Spleen (tissue), 11 donors: ENCODE data around the gene AOC2. TPM values are rescaled to one million over a fixed set of nuclear protein-coding genes. Genes with fewer than 3 reads are reported as not detected.
"Not testable (repeated sequence)": the region's sequence is repeated elsewhere in the genome, so short reads cannot be mapped to it uniquely, and the experiment has no call there.

Source experiments
- DNase-seq: peaks from one replicate; pipeline ENCODE4 v3.0.0-alpha.2; 2020
- H3K27ac ChIP-seq, 8 donors: fragments of 200-600 bp; sonication (generic) in 7 of 8; 1 replicate in 4 of 8; 2 replicates in 4 of 8; pipeline versions ENCODE4 v1.5.0 to v1.8.0; 2016 to 2021; ENCODE audit warnings: inconsistent platforms in 4 of 8, mild to moderate bottlenecking in 4 of 8, moderate library complexity in 1 of 8
- H3K27me3 ChIP-seq, 7 donors: fragments of 200-600 bp; sonication (generic) in 6 of 7; replicated peaks in 1 of 7; 1 replicate in 4 of 7; 2 replicates in 3 of 7; pipeline versions ENCODE4 v1.5.0 to v1.8.0; 2016 to 2021; ENCODE audit warnings: inconsistent platforms in 3 of 7, mild to moderate bottlenecking in 1 of 7
- H3K36me3 ChIP-seq, 6 donors: fragments of 200-600 bp; sonication (generic) in 5 of 6; 1 replicate in 4 of 6; 2 replicates in 2 of 6; pipeline versions ENCODE4 v1.5.0 to v1.8.0; 2016 to 2021; ENCODE audit warnings: inconsistent platforms in 2 of 6
- H3K4me1 ChIP-seq, 6 donors: fragments of 200-600 bp; sonication (generic) in 5 of 6; 1 replicate in 3 of 6; 2 replicates in 3 of 6; pipeline versions ENCODE4 v1.5.0 to v1.8.0; 2016 to 2021; ENCODE audit warnings: inconsistent platforms in 3 of 6
- H3K4me3 ChIP-seq, 8 donors: fragments of 200-600 bp; sonication (generic) in 7 of 8; 1 replicate in 4 of 8; 2 replicates in 4 of 8; pipeline versions ENCODE4 v1.5.0 to v1.8.0; 2016 to 2021; ENCODE audit warnings: inconsistent platforms in 4 of 8, mild to moderate bottlenecking in 4 of 8, moderate library complexity in 2 of 8
- H3K9me3 ChIP-seq, 8 donors: fragments of 200-600 bp; sonication (generic) in 7 of 8; 1 replicate in 4 of 8; 2 replicates in 4 of 8; pipeline versions ENCODE4 v1.5.0 to v1.8.0; 2016 to 2021; ENCODE audit warnings: inconsistent platforms in 4 of 8
- CTCF ChIP-seq, 11 experiments: fragments of 200-600 bp in 7 of 11; fragments of 450-650 bp in 4 of 11; sonication (generic) in 4 of 11; IDR thresholded peaks in 8 of 11; conservative IDR thresholded peaks in 3 of 11; 1 replicate in 7 of 11; 2 replicates in 4 of 11; pipeline versions ENCODE4 v1.4.0 to v1.8.0; 2016 to 2021; ENCODE audit warnings: antibody characterized with exemption in 11 of 11, inconsistent platforms in 4 of 11, mild to moderate bottlenecking in 1 of 11
- POLR2A ChIP-seq, 3 donors: fragments of 450-650 bp; IDR thresholded peaks; one replicate each; pipeline ENCODE4 v1.5.1; 2017; ENCODE audit warnings: antibody characterized with exemption in 3 of 3, mild to moderate bottlenecking in 1 of 3
- POLR2AphosphoS5 ChIP-seq, 3 donors: sonication (generic); formaldehyde crosslinking; IDR thresholded peaks; one replicate each; pipeline ENCODE4 v1.5.1; 2017; ENCODE audit warnings: antibody characterized with exemption in 3 of 3
- WGBS, 5 donors: extraction: QIAGEN DNeasy Blood & Tissue Kit in 3 of 5; methylation state at CpG; one replicate each; pipeline versions ENCODE4 v1.1.5 to v1.1.7; 2013 to 2018; 5-methylcytosine and 5-hydroxymethylcytosine counted together
- intact Hi-C: fragments of 100-400 bp; cut with DNase I; formaldehyde crosslinking; loops from one replicate; pipeline ENCODE4 v1.15.0; 2023; ENCODE audit warnings: low total_unique reads
- polyA plus RNA-seq, 3 donors: library from polyadenylated mRNA; stranded (reverse); fragments of 200-250 nt; gene quantifications; one replicate each; pipeline ENCODE4 v1.2.1, GENCODE V29; 2013
- total RNA-seq, 7 donors: library from RNA; depleted of rRNA in 3 of 7; stranded (reverse); fragments of >200 nt in 3 of 7; fragmentation: NEBNext Ultra II Directional in 4 of 7; extraction: Animal tissue kit (Norgen Biotek cat#: 25700) in 4 of 7; gene quantifications; one replicate each; pipeline versions ENCODE4 v1.1.0 to v1.2.1, GENCODE V29; 2016 to 2021
- donor health status: healthy with polysubstance abuse.
- donor health status: DM: no; HTN: no; CAD: no; lungs with moderate emphysema.
- donor health status: DM: no; HTN: no; CAD: no.
- donor health status: Bipolar disorder and iron deficiency.
- donor health status: healthy.
- donor health status: DM: no; HTN: no; CAD: no.
- donor health status: DM: yes; HTN: yes; CAD: no.

The AOC2 gene
- total and polyA plus RNA-seq, 10 donors = 0.59 to 3.6 (median 2.6) TPM

- TF ChIP-seq POLR2A (IDR thresholded peaks at IDR 0.05) (no peak), CTCF (IDR thresholded peaks at IDR 0.05 in 8 of 11, conservative IDR thresholded peaks at IDR 0.05 in 3 of 11) (no peak), POLR2AphosphoS5 (IDR thresholded peaks at IDR 0.05) (no peak)
- no peak overlapping the region for H3K4me3 ChIP-seq
- H3K27ac ChIP-seq = no peak overlapping the region
- H3K4me1 ChIP-seq = peaks cover 0 to 66% (median 25%) of the 10 kb centered on the region in 6 donors
- H3K27me3 ChIP-seq = no peaks in the 10 kb centered on the region
- intact Hi-C loops = no loop called here
- no peaks in the 10 kb centered on the region for H3K9me3 ChIP-seq
- H3K36me3 ChIP-seq = peaks cover 0 to 16% (median 13%) of the 10 kb centered on the region in 6 donors
- WGBS, 5 donors = 57 to 78% (median 65%) methylated on average over 7 to 8 of the region's 8 CpGs
- peak; percentile 44 for DNase-seq
Observed at GRCh38 chr17:42849451-42850181, 5.2 kb downstream of the AOC2 start.

- intact Hi-C loops = no loop called here
- Histone ChIP-seq H3K4me1 (peaks cover 0 to 59% (median 23%) of the 10 kb centered on the region in 6 donors), H3K27me3 (no peaks in the 10 kb centered on the region), H3K4me3 (peak within 1 kb of the TSS in 4 of 8 donors; percentile 10 to 62 (median 30)), H3K9me3 (no peaks in the 10 kb centered on the region), H3K27ac (peak within 1 kb of the TSS in 5 of 8 donors; percentile 6 to 55 (median 33)), H3K36me3 (peaks cover 0 to 2% (median 0%) of the 10 kb centered on the region in 6 donors)
- DNase-seq = peak; percentile 53
- TF ChIP-seq CTCF (IDR thresholded peaks at IDR 0.05 in 8 of 11, conservative IDR thresholded peaks at IDR 0.05 in 3 of 11) = no peak
- TF ChIP-seq POLR2A (IDR thresholded peaks at IDR 0.05) = no peak
- TF ChIP-seq POLR2AphosphoS5 (IDR thresholded peaks at IDR 0.05) = peak in 1 of 3 donors; percentile 27
- WGBS, 5 donors = 45 to 80% (median 65%) methylated on average over 9 of the region's 9 CpGs
Observed at GRCh38 chr17:42850954-42851353, 6.6 kb downstream of the AOC2 start, which contains the start of gene AOC3. Gene AOC3 (plus strand): TSS chr17:42851199. CDS start chr17:42851344, 145 bp downstream.

- Histone ChIP-seq H3K4me1 (peaks cover 0 to 53% (median 21%) of the 10 kb centered on the region in 6 donors), H3K4me3 (peak overlapping the region in 4 of 8 donors; percentile 10 to 62 (median 30)), H3K27ac (peak overlapping the region in 4 of 8 donors; percentile 20 to 55 (median 42))
- DNase-seq = peak; percentile 28
- TF ChIP-seq POLR2AphosphoS5 (IDR thresholded peaks at IDR 0.05) = peak in 1 of 3 donors; percentile 18
- H3K36me3 ChIP-seq, H3K9me3 ChIP-seq, H3K27me3 ChIP-seq, intact Hi-C loops: not testable (repeated sequence)
- WGBS, 5 donors = 82 to 91% (median 87%) methylated on average over 12 to 25 of the region's 28 CpGs
Observed at GRCh38 chr17:42851371-42852240, 7.2 kb downstream of the AOC2 start.

DNA sequence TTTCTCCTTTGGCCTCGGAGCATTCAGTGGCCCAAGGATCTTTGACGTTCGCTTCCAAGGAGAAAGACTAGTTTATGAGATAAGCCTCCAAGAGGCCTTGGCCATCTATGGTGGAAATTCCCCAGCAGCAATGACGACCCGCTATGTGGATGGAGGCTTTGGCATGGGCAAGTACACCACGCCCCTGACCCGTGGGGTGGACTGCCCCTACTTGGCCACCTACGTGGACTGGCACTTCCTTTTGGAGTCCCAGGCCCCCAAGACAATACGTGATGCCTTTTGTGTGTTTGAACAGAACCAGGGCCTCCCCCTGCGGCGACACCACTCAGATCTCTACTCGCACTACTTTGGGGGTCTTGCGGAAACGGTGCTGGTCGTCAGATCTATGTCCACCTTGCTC, 8.0 kb downstream of the AOC2 start:
- WGBS, 5 donors = 67 to 84% (median 79%) methylated on average over 12 to 15 of the region's 15 CpGs
- intact Hi-C loops = no loop called here
- Histone ChIP-seq H3K4me3 (peak overlapping the region in 4 of 8 donors; percentile 11 to 62 (median 19)), H3K36me3 (peaks cover 0 to 4% (median 0%) of the 10 kb centered on the region in 6 donors), H3K27me3 (no peaks in the 10 kb centered on the region), H3K4me1 (peaks cover 0 to 45% (median 18%) of the 10 kb centered on the region in 6 donors), H3K27ac (peak overlapping the region in 3 of 8 donors; percentile 20 to 48 (median 35)), H3K9me3 (no peaks in the 10 kb centered on the region)
- no peak for TF ChIP-seq POLR2A (IDR thresholded peaks at IDR 0.05)
- no peak for TF ChIP-seq CTCF (IDR thresholded peaks at IDR 0.05 in 8 of 11, conservative IDR thresholded peaks at IDR 0.05 in 3 of 11)
- no peak for TF ChIP-seq POLR2AphosphoS5 (IDR thresholded peaks at IDR 0.05)
- DNase-seq = peak; percentile 34
